IPS DF 6.9 (cell line): ENCODE data around the gene TPSB2.

Experiments used
- DNase-seq: peaks from one replicate; pipeline ENCODE4 v3.0.0-alpha.2; 2013; ENCODE audit warnings: low read depth, low spot score
- H3K27ac ChIP-seq: one replicate; pipeline ENCODE4 v1.5.1; 2013; ENCODE audit warnings: low read length, control low read depth
- H3K27me3 ChIP-seq: 2 replicates; pipeline ENCODE4 v1.6.1; 2013; ENCODE audit warnings: mild to moderate bottlenecking, low read length; ENCODE audit not compliant: control insufficient read depth, insufficient read depth
- H3K36me3 ChIP-seq: 2 replicates; pipeline ENCODE4 v1.6.1; 2013; ENCODE audit warnings: low read length; ENCODE audit not compliant: control insufficient read depth, insufficient read depth
- H3K4me1 ChIP-seq: 2 replicates; pipeline ENCODE4 v1.6.1; 2013; ENCODE audit warnings: low read length; ENCODE audit not compliant: control insufficient read depth, insufficient read depth
- H3K4me3 ChIP-seq: 2 replicates; pipeline ENCODE4 v1.5.1; 2013; ENCODE audit warnings: mild to moderate bottlenecking, low read length
- H3K9me3 ChIP-seq: 2 replicates; pipeline ENCODE4 v1.6.1; 2013; ENCODE audit warnings: low read length, inconsistent platforms; ENCODE audit not compliant: control insufficient read depth, insufficient read depth
- WGBS: extraction: QIAGEN DNeasy Blood & Tissue Kit; methylation state at CpG from one replicate; pipeline ENCODE4 v1.1.7; 2013; ENCODE audit warnings: mixed read lengths, missing lambda C conversion rate; ENCODE audit not compliant: insufficient read length, insufficient coverage; 5-methylcytosine and 5-hydroxymethylcytosine counted together

The TPSB2 gene

GRCh38 chr16:1218930-1219611 is 10.9 kb downstream of the TPSB2 start:
- no CpG with 5 or more reads among the region's 24 CpGs for WGBS
- H3K27ac ChIP-seq, result no peak overlapping the region
- H3K9me3 ChIP-seq, result no peaks in the 10 kb centered on the region
- H3K36me3 ChIP-seq, result peaks cover 35% of the 10 kb centered on the region
- H3K4me3 ChIP-seq, result no peak overlapping the region
- H3K4me1 ChIP-seq, result no peaks in the 10 kb centered on the region; the same call in 1 of the 2 replicates
- no peak for DNase-seq
- no peaks in the 10 kb centered on the region for H3K27me3 ChIP-seq

DNA sequence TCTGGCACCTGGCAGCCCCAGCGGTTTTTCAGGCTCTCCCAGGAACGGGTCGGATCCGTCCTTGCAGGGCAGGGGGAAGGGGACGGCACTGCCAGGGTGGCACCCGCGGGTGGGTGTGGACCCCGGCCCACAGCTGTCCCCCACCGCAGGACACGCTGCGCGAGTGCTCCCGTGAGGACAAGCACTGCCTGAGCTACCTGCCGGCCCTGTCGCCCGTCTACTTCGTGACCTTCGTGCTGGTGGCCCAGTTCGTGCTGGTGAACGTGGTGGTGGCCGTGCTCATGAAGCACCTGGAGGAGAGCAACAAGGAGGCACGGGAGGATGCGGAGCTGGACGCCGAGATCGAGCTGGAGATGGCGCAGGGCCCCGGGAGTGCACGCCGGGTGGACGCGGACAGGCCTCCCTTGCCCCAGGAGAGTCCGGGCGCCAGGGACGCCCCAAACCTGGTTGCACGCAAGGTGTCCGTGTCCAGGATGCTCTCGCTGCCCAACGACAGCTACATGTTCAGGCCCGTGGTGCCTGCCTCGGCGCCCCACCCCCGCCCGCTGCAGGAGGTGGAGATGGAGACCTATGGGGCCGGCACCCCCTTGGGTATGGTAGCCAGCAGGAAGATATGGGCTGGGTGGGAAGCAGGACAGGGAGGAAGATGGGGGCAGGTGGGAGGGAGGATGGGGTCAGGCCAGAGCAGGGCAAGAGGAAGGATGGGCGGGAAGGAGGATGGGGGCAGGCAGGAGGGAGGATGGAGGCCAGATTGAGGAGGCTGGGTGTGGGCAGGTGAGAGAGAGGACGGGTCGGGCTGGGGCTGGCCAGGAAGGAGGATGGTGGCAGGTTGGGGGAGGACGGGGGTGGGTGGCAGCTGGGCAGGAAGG is 11.7 kb downstream of the TPSB2 start:
- H3K36me3 ChIP-seq, result peaks cover 35% of the 10 kb centered on the region
- no peaks in the 10 kb centered on the region for H3K9me3 ChIP-seq
- no peak overlapping the region for H3K27ac ChIP-seq
- no peak overlapping the region for H3K4me3 ChIP-seq
- H3K4me1 ChIP-seq, result no peaks in the 10 kb centered on the region; the same call in 1 of the 2 replicates
- no CpG with 5 or more reads among the region's 49 CpGs for WGBS
- no peaks in the 10 kb centered on the region for H3K27me3 ChIP-seq
- no peak for DNase-seq

- WGBS, result no CpG with 5 or more reads among the region's 24 CpGs
Observed at GRCh38 chr16:1217526-1217925, 12.5 kb downstream of the TPSB2 start.

GRCh38 chr16:1216681-1217400 is 13.1 kb downstream of the TPSB2 start:
- no peaks in the 10 kb centered on the region for H3K9me3 ChIP-seq
- no peaks in the 10 kb centered on the region for H3K27me3 ChIP-seq
- no peak for DNase-seq
- no peak overlapping the region for H3K27ac ChIP-seq
- H3K4me1 ChIP-seq, result no peaks in the 10 kb centered on the region; the same call in 1 of the 2 replicates
- WGBS, result no CpG with 5 or more reads among the region's 32 CpGs
- peaks cover 38% of the 10 kb centered on the region for H3K36me3 ChIP-seq
- no peak overlapping the region for H3K4me3 ChIP-seq

More at GRCh38 chr16:1217526-1217925, 12.5 kb downstream of the TPSB2 start:
- H3K36me3 ChIP-seq, result peaks cover 40% of the 10 kb centered on the region
- no peak overlapping the region for H3K27ac ChIP-seq
- no peaks in the 10 kb centered on the region for H3K9me3 ChIP-seq
- no peaks in the 10 kb centered on the region; the same call in 1 of the 2 replicates for H3K4me1 ChIP-seq
- no peak for DNase-seq
- no peaks in the 10 kb centered on the region for H3K27me3 ChIP-seq
- H3K4me3 ChIP-seq, result no peak overlapping the region

DNA sequence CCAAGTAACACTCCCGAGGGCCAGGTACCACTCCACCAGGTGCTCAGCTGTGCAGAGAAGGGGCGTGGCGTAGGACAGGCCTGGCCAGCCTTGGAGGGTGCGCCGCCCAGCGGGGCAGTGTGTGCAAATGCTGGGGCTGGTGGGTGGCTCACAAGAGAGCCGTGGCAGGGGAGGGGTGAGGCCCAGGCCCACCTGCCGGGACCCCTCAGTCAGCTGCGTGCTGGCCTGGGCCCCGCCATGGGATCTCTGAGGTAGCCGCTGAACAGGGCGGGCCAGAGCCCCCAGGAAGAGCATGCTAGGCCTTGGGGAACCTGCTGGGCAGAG is 13.7 kb downstream of the TPSB2 start:
- Histone ChIP-seq H3K27ac (no peak overlapping the region), H3K27me3 (no peaks in the 10 kb centered on the region), H3K36me3 (peaks cover 38% of the 10 kb centered on the region), H3K9me3 (no peaks in the 10 kb centered on the region), H3K4me1 (no peaks in the 10 kb centered on the region; the same call in 1 of the 2 replicates), H3K4me3 (no peak overlapping the region)
- no peak for DNase-seq
- no CpG with 5 or more reads among the region's 12 CpGs for WGBS

DNA sequence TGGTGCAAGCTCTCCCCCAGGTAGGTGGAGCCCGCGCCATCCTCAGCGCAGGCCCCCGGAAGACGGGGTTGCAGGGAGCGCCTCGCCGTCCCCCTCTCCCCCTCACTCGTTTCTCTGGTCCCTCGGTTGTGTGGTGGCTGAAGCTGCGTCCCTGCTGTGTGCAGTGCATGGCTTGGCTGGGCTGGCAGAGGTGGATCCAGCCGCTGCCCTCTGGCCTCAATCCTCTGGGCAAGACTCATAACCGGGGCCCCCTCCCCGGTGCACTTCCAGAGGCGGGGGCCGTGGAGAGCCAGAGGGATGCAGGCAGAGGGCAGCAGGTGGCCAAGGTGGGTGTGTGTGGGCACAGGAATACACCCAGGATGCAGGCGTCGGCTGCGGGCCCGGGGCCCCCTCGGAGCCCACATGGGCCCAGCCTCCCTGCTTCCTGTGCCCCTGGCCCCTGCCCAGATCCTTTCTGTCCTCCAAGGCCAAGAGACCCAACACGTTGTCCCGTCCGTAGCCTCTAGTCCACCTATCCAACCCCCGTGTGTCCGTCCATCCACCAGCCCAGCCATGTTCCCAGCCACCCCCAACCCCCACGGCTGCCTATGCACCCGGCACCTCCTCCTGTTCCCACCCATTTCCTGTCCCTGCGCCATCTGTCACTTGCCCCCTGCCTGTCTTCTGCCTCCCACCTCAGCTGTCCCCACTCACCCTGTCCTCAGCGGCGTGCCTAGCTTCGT is 14.2 kb downstream of the TPSB2 start:
- H3K36me3 ChIP-seq, result peaks cover 36% of the 10 kb centered on the region
- H3K27ac ChIP-seq, result no peak overlapping the region
- H3K4me3 ChIP-seq, result no peak overlapping the region
- no peaks in the 10 kb centered on the region; the same call in 1 of the 2 replicates for H3K4me1 ChIP-seq
- no CpG with 5 or more reads among the region's 32 CpGs for WGBS
- DNase-seq, result no peak
- no peaks in the 10 kb centered on the region for H3K27me3 ChIP-seq
- H3K9me3 ChIP-seq, result no peaks in the 10 kb centered on the region

- Histone ChIP-seq H3K36me3 (peaks cover 37% of the 10 kb centered on the region), H3K27ac (no peak overlapping the region), H3K27me3 (no peaks in the 10 kb centered on the region), H3K9me3 (no peaks in the 10 kb centered on the region), H3K4me1 (no peaks in the 10 kb centered on the region; the same call in 1 of the 2 replicates), H3K4me3 (no peak overlapping the region)
- no peak for DNase-seq
- WGBS, result no CpG with 5 or more reads among the region's 16 CpGs
Observed at GRCh38 chr16:1214719-1215118, 15.3 kb downstream of the TPSB2 start.

DNA sequence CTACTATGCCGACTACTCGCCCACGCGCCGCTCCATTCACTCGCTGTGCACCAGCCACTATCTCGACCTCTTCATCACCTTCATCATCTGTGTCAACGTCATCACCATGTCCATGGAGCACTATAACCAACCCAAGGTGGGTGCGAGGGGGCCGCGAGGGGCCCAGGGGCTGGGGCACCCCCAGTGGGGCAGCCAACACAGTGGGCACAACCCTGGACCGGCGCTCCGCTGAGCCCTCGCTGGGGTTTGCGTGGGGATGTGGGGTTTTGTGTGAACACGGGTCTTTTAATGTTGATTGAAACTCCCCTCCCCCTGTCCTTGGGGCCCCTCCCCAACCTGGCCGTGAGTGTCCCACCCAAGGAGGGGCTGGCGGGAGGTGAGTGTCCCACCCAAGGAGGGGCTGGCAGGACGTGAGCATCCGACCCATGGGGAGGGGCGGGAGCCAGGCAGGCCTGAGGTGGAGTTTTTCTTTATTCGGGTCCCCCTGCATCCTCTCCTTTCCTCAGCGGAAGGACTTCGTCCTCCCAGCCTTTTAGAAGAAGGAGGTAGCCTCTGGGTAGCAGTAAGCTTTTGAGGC is 16.1 kb downstream of the TPSB2 start:
- peaks cover 37% of the 10 kb centered on the region for H3K36me3 ChIP-seq

DNA sequence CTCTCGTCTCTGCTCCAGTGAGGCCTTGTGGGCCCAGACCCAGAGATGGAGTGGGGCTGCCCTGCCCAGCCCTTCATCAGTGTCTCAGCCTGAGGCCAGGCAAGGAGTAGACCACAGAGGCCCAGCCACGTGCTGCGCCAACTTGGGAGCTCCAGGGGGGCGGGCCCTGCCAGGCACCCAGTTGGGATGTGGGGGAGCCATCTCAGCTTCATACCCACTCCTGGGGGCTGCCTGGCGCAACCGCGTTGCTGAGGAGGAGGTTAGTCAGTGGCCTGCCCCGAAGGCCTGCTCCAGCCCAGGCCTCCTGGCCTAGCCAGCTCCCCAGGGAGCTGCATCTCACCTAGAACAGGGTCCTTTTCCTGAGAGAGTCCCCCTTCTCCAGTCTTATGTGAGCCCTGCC is 16.8 kb downstream of the TPSB2 start:
- Histone ChIP-seq H3K4me1 (no peaks in the 10 kb centered on the region; the same call in 1 of the 2 replicates), H3K27ac (no peak overlapping the region), H3K36me3 (peaks cover 39% of the 10 kb centered on the region), H3K27me3 (no peaks in the 10 kb centered on the region), H3K4me3 (no peak overlapping the region), H3K9me3 (no peaks in the 10 kb centered on the region)
- DNase-seq, result no peak
- no CpG with 5 or more reads among the region's 8 CpGs for WGBS

More for the DNA sequence above, 16.1 kb downstream of the TPSB2 start:
- DNase-seq, result no peak
- Histone ChIP-seq H3K4me3 (no peak overlapping the region), H3K9me3 (no peaks in the 10 kb centered on the region), H3K4me1 (no peaks in the 10 kb centered on the region; the same call in 1 of the 2 replicates), H3K27ac (no peak overlapping the region), H3K27me3 (no peaks in the 10 kb centered on the region)
- no CpG with 5 or more reads among the region's 25 CpGs for WGBS
